GM12878 (cell line): Measurements from ENCODE around the gene KCNK1.
"Not testable (repeated sequence)": the region's sequence is repeated elsewhere in the genome, so short reads cannot be mapped to it uniquely, and the experiment has no call there.

Source experiments
- FOS ChIP-seq: IDR thresholded peaks from 3 replicates; pipeline ENCODE4 v1.6.1; 2011; ENCODE audit warnings: borderline replicate concordance; ENCODE audit not compliant: insufficient read length; ENCODE audit errors: extremely low read depth
- SRF ChIP-seq, 2 experiments: IDR thresholded peaks; 2 replicates each; pipeline ENCODE4 v1.6.1; 2011; ENCODE audit warnings: low read depth in 2 of 2, low read length in 2 of 2, mild to moderate bottlenecking in 1 of 2, moderate library complexity in 1 of 2
- TCF7 ChIP-seq: IDR thresholded peaks from 2 replicates; pipeline ENCODE4 v1.6.1; 2014; ENCODE audit warnings: antibody characterized with exemption, borderline replicate concordance
- TF ChIP-seq, protein P1 (sequence below): IDR thresholded peaks from 2 replicates; pipeline ENCODE4 v1.6.1; 2011; ENCODE audit warnings: low read depth, mild to moderate bottlenecking, low read length, moderate library complexity, borderline replicate concordance; ENCODE audit errors: extremely low read depth
- TF ChIP-seq, protein P2 (sequence below): IDR thresholded peaks from 2 replicates; pipeline ENCODE4 v1.6.1; 2011; ENCODE audit warnings: low read depth, low read length, improper control_type of control experiment, borderline replicate concordance
- TF ChIP-seq, protein P3 (sequence below), 3 experiments: IDR thresholded peaks in 2 of 3; conservative IDR thresholded peaks in 1 of 3; 2 replicates each; pipeline ENCODE4 v1.5.1; 2011; ENCODE audit warnings: low read depth in 3 of 3, low read length in 3 of 3, mild to moderate bottlenecking in 3 of 3, control low read depth in 2 of 3, moderate library complexity in 2 of 3, inconsistent platforms in 1 of 3, mixed read lengths in 1 of 3; ENCODE audit not compliant: control insufficient read depth in 2 of 3, insufficient read depth in 1 of 3; ENCODE audit errors: extremely low read depth in 1 of 3
- TF ChIP-seq, protein P4 (sequence below): fragments of 450-650 bp; formaldehyde crosslinking; IDR thresholded peaks from 2 replicates; pipeline ENCODE4 v1.5.0; 2022; ENCODE audit warnings: mild to moderate bottlenecking, missing genetic modification characterization

DNA sequence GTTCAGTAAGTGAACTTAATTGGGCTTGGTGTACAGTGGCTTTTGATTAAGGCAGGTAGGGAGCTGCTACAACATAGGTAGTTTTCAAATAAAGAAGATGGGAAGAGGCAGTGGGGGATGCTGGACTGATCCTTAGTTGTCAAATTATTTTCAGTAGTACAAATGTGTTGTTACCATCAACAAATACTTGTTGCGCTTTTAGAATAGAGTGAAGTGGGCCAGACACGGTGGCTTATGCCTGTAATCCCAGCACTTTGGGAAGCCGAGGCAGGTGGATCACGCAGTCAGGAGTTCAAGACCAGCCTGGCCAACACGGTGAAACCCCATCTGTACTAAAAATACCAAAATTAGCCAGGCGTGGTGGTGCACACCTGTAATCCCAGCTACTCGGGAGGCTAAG, 5.5 kb downstream of the KCNK1 start:
- TF ChIP-seq TCF7; SRF (IDR thresholded peaks at IDR 0.05; ENCODE audit: low read depth in 2 of 2, low read length in 2 of 2); FOS: not testable (repeated sequence)
- TF ChIP-seq, protein P1, sequence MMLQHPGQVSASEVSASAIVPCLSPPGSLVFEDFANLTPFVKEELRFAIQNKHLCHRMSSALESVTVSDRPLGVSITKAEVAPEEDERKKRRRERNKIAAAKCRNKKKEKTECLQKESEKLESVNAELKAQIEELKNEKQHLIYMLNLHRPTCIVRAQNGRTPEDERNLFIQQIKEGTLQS: not testable (repeated sequence)
- TF ChIP-seq, protein P2, sequence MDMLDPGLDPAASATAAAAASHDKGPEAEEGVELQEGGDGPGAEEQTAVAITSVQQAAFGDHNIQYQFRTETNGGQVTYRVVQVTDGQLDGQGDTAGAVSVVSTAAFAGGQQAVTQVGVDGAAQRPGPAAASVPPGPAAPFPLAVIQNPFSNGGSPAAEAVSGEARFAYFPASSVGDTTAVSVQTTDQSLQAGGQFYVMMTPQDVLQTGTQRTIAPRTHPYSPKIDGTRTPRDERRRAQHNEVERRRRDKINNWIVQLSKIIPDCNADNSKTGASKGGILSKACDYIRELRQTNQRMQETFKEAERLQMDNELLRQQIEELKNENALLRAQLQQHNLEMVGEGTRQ: not testable (repeated sequence)
- TF ChIP-seq, protein P3, sequence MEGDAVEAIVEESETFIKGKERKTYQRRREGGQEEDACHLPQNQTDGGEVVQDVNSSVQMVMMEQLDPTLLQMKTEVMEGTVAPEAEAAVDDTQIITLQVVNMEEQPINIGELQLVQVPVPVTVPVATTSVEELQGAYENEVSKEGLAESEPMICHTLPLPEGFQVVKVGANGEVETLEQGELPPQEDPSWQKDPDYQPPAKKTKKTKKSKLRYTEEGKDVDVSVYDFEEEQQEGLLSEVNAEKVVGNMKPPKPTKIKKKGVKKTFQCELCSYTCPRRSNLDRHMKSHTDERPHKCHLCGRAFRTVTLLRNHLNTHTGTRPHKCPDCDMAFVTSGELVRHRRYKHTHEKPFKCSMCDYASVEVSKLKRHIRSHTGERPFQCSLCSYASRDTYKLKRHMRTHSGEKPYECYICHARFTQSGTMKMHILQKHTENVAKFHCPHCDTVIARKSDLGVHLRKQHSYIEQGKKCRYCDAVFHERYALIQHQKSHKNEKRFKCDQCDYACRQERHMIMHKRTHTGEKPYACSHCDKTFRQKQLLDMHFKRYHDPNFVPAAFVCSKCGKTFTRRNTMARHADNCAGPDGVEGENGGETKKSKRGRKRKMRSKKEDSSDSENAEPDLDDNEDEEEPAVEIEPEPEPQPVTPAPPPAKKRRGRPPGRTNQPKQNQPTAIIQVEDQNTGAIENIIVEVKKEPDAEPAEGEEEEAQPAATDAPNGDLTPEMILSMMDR (IDR thresholded peaks at IDR 0.05 in 2 of 3, conservative IDR thresholded peaks at IDR 0.05 in 1 of 3; ENCODE audit: control insufficient read depth in 2 of 3, extremely low read depth in 1 of 3, insufficient read depth in 1 of 3, low read depth in 3 of 3, low read length in 3 of 3): not testable (repeated sequence)
- TF ChIP-seq, protein P4, sequence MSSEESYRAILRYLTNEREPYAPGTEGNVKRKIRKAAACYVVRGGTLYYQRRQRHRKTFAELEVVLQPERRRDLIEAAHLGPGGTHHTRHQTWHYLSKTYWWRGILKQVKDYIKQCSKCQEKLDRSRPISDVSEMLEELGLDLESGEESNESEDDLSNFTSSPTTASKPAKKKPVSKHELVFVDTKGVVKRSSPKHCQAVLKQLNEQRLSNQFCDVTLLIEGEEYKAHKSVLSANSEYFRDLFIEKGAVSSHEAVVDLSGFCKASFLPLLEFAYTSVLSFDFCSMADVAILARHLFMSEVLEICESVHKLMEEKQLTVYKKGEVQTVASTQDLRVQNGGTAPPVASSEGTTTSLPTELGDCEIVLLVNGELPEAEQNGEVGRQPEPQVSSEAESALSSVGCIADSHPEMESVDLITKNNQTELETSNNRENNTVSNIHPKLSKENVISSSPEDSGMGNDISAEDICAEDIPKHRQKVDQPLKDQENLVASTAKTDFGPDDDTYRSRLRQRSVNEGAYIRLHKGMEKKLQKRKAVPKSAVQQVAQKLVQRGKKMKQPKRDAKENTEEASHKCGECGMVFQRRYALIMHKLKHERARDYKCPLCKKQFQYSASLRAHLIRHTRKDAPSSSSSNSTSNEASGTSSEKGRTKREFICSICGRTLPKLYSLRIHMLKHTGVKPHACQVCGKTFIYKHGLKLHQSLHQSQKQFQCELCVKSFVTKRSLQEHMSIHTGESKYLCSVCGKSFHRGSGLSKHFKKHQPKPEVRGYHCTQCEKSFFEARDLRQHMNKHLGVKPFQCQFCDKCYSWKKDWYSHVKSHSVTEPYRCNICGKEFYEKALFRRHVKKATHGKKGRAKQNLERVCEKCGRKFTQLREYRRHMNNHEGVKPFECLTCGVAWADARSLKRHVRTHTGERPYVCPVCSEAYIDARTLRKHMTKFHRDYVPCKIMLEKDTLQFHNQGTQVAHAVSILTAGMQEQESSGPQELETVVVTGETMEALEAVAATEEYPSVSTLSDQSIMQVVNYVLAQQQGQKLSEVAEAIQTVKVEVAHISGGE: not testable (repeated sequence)
